ENCODE measurements around the gene CDH4. TPM values are rescaled to one million over a fixed set of nuclear protein-coding genes. Genes with fewer than 3 reads are reported as not detected.

Gene CDH4
- total RNA-seq, 4 donors from 2014 or later, result 0.13 to 0.38 (median 0.21) TPM; not detected in 1

DNA sequence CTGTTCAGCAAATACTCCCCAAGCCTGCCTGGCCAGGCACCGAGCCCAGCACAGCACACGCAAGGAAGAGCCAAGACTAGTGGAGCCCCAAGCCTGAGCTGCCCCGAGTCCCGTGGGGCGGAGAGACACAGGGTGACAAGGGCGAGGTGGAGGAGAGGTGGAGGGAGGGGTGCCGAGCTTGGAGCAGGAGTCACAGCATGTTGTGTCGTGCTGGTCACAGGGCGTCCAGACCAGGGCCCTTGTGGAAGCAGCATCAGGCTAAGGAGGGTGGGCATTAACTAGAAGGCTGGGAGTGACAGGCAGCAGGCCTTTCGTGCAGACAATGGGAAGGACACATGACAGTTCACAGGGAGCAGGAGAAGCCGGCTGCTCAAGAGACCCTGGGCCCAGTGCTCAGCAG, 422.1 kb downstream of the CDH4 start:
- no peak overlapping the region for H3K27ac ChIP-seq
- H3K4me3 ChIP-seq, result no peak overlapping the region
- H3K27me3 ChIP-seq, result peaks cover 0 to 2% (median 0%) of the 10 kb centered on the region in 4 donors
- intact Hi-C loops (cut with DNase I), result no loop called here
- no peaks in the 10 kb centered on the region for H3K36me3 ChIP-seq
- H3K4me1 ChIP-seq, result no peaks in the 10 kb centered on the region
- DNase-seq, result no peak
- 47 to 72% methylated on average over 6 to 11 of the region's 11 CpGs for WGBS, 2 donors
- TF ChIP-seq, protein P1, sequence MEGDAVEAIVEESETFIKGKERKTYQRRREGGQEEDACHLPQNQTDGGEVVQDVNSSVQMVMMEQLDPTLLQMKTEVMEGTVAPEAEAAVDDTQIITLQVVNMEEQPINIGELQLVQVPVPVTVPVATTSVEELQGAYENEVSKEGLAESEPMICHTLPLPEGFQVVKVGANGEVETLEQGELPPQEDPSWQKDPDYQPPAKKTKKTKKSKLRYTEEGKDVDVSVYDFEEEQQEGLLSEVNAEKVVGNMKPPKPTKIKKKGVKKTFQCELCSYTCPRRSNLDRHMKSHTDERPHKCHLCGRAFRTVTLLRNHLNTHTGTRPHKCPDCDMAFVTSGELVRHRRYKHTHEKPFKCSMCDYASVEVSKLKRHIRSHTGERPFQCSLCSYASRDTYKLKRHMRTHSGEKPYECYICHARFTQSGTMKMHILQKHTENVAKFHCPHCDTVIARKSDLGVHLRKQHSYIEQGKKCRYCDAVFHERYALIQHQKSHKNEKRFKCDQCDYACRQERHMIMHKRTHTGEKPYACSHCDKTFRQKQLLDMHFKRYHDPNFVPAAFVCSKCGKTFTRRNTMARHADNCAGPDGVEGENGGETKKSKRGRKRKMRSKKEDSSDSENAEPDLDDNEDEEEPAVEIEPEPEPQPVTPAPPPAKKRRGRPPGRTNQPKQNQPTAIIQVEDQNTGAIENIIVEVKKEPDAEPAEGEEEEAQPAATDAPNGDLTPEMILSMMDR (IDR thresholded peaks at IDR 0.05), result no peak
- no peak for TF ChIP-seq POLR2A (IDR thresholded peaks at IDR 0.05)
- no peaks in the 10 kb centered on the region for H3K9me3 ChIP-seq

DNA sequence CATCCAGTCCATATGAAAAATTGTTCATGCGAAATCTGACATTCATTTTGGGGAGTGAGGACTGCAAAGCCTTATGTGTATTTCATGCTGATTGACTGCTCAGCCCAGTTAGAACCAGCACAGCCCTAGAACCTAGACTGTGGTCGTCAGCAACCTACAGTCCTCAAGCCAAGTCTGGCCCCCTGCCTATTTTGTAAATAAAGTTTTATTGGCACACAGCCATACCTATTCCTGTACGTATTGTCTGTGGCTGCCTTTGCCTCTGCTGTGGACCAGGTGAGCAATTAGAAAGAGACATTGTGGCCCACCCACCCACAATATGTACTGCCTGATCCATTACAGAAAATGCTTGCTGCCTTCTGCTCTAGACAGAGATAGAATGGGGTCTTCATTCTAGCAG, 422.6 kb downstream of the CDH4 start:
- peaks cover 0 to 2% (median 0%) of the 10 kb centered on the region in 4 donors for H3K27me3 ChIP-seq
- H3K4me1 ChIP-seq, result no peaks in the 10 kb centered on the region
- 31 to 36% methylated on average over 3 of the region's 3 CpGs for whole genome bisulfite sequencing, 2 donors
- no peak for TF ChIP-seq POLR2A (IDR thresholded peaks at IDR 0.05)
- TF ChIP-seq, protein P1 (IDR thresholded peaks at IDR 0.05), result no peak
- DNase-seq, result no peak
- no peaks in the 10 kb centered on the region for H3K36me3 ChIP-seq
- H3K9me3 ChIP-seq, result no peaks in the 10 kb centered on the region
- intact Hi-C loops (cut with DNase I), result no loop called here
- H3K4me3 ChIP-seq, result no peak overlapping the region
- H3K27ac ChIP-seq, result no peak overlapping the region

DNA sequence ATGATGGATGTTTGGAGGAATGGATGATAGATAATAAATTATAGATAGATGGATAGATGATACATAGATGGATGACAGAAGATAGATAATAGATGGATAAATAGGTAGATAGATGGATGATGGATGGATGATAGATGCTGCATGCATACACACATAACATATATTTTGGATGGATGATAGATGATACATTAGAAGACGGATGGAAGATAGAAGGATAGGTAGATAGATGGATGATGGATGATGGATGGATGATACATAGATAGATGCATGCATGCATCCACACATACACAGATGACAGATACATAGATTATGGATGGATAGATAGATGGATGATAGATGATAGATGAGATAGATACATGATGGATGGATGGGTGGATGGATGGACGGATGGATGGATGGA, 425.9 kb downstream of the CDH4 start:
- intact Hi-C loops (cut with DNase I), result no loop called here
- TF ChIP-seq POLR2A (IDR thresholded peaks at IDR 0.05), result no peak
- TF ChIP-seq, protein P1 (IDR thresholded peaks at IDR 0.05), result no peak
- no peak for DNase-seq
- Histone ChIP-seq H3K4me3 (no peak overlapping the region), H3K4me1 (peaks cover 0 to 7% (median 4%) of the 10 kb centered on the region in 3 donors), H3K36me3 (no peaks in the 10 kb centered on the region), H3K27ac (no peak overlapping the region), H3K27me3 (peaks cover 0 to 25% (median 0%) of the 10 kb centered on the region in 4 donors), H3K9me3 (no peaks in the 10 kb centered on the region)
- 43 to 56% methylated on average over 2 of the region's 2 CpGs for WGBS, 2 donors

DNA sequence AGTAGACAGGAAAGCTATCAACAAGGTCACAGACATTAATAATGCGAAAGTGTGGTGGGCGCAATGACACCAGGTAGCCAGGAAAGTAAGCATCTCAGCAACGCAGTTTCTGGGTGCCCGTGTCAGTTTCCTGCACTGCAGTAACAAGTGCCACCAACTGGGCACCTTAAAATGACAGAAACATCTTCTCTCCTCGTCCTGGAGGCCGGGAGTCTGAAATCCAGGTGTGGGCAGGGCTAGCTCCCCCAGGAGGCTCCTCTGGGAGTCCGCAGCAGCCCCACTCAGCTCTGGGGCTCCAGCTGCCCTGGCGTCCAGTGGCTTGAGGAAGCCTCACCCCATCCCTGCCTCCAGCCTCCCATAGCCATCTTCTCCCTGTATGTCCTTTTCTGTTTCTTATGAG, 426.4 kb downstream of the CDH4 start:
- 87 to 93% methylated on average over 8 of the region's 8 CpGs for WGBS, 2 donors
- H3K9me3 ChIP-seq, result no peaks in the 10 kb centered on the region
- TF ChIP-seq, protein P1 (IDR thresholded peaks at IDR 0.05), result no peak
- no peak for TF ChIP-seq POLR2A (IDR thresholded peaks at IDR 0.05)
- peaks cover 0 to 27% (median 0%) of the 10 kb centered on the region in 4 donors for H3K27me3 ChIP-seq
- DNase-seq, result no peak
- intact Hi-C loops (cut with DNase I), result no loop called here
- peaks cover 0 to 12% (median 9%) of the 10 kb centered on the region in 3 donors for H3K4me1 ChIP-seq
- H3K36me3 ChIP-seq, result no peaks in the 10 kb centered on the region
- H3K4me3 ChIP-seq, result no peak overlapping the region
- no peak overlapping the region for H3K27ac ChIP-seq

DNA sequence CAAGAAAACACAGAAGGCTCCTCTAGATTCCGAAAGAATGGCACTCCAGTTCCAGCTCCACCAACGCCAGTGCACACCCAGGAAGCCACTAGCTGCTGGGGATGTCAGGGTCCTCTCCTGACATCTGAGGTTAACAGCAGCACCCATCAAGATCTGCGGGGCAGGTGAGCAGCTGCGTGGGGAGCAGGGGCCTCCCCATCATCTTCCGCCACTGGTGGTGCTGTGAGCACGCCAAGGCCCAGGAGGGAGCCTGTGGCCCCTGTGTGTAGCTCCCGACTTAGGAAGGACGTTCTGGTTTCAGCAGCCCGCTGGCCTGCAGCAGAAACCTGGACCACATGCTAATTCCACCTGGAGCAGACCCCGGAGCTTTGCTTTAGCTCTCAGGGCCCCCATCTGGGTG, 427.4 kb downstream of the CDH4 start:
- peaks cover 0 to 38% (median 0%) of the 10 kb centered on the region in 4 donors for H3K27me3 ChIP-seq
- WGBS, 2 donors, result 85 to 91% methylated on average over 3 to 6 of the region's 10 CpGs
- H3K4me3 ChIP-seq, result no peak overlapping the region
- H3K4me1 ChIP-seq, result peaks cover 6 to 22% (median 9%) of the 10 kb centered on the region in 3 donors
- intact Hi-C loops (cut with DNase I), result no loop called here
- H3K9me3 ChIP-seq, result no peaks in the 10 kb centered on the region
- no peak for DNase-seq
- H3K36me3 ChIP-seq, result no peaks in the 10 kb centered on the region
- no peak for TF ChIP-seq POLR2A (IDR thresholded peaks at IDR 0.05)
- TF ChIP-seq, protein P1 (IDR thresholded peaks at IDR 0.05), result no peak
- no peak overlapping the region for H3K27ac ChIP-seq
